Esophagus (tissue), 2 donors: ENCODE data around the gene RAB31. TPM values are rescaled to one million over a fixed set of nuclear protein-coding genes. Genes with fewer than 3 reads are reported as not detected.

Experiments used
- H3K27ac ChIP-seq, 2 donors: one replicate each; pipeline ENCODE4 v1.5.1; 2013; ENCODE audit warnings: low read depth in 2 of 2, mild to moderate bottlenecking in 2 of 2, inconsistent platforms in 1 of 2, low read length in 1 of 2, moderate library complexity in 1 of 2
- H3K27me3 ChIP-seq, 2 donors: one replicate each; pipeline ENCODE4 v1.6.1; 2013; ENCODE audit warnings: low read length in 2 of 2, control low read depth in 1 of 2, mild to moderate bottlenecking in 1 of 2; ENCODE audit not compliant: insufficient read depth in 2 of 2, control insufficient read depth in 1 of 2
- H3K36me3 ChIP-seq, 2 donors: one replicate each; pipeline ENCODE4 v1.6.1; 2013; ENCODE audit warnings: low read length in 1 of 2; ENCODE audit not compliant: control insufficient read depth in 2 of 2, insufficient read depth in 2 of 2
- H3K4me1 ChIP-seq, 2 donors: one replicate each; pipeline ENCODE4 v1.6.1; 2013; ENCODE audit warnings: low read length in 1 of 2; ENCODE audit not compliant: control insufficient read depth in 2 of 2, insufficient read depth in 2 of 2
- H3K4me3 ChIP-seq, 2 donors: one replicate each; pipeline ENCODE4 v1.5.1; 2013; ENCODE audit warnings: low read length in 2 of 2, mild to moderate bottlenecking in 2 of 2, low read depth in 1 of 2, moderate library complexity in 1 of 2
- H3K9me3 ChIP-seq, 2 donors: one replicate each; pipeline ENCODE4 v1.6.1; 2013; ENCODE audit warnings: mild to moderate bottlenecking in 2 of 2, low read depth in 1 of 2, low read length in 1 of 2, moderate library complexity in 1 of 2; ENCODE audit not compliant: control insufficient read depth in 2 of 2, insufficient read depth in 1 of 2
- WGBS, 2 donors: extraction: QIAGEN DNeasy Blood & Tissue Kit; methylation state at CpG; one replicate each; pipeline ENCODE4 v1.1.7; 2013; 5-methylcytosine and 5-hydroxymethylcytosine counted together
- polyA plus RNA-seq, 2 donors: library from polyadenylated mRNA; stranded (reverse); fragments of 200-250 nt; gene quantifications; one replicate each; pipeline ENCODE4 v1.2.3, GENCODE V29; 2013
- donor health status: healthy with polysubstance abuse.
- donor health status: Bipolar disorder and iron deficiency.

RAB31 gene
- polyA plus RNA-seq, 2 donors = 10.7 to 17.5 TPM

DNA sequence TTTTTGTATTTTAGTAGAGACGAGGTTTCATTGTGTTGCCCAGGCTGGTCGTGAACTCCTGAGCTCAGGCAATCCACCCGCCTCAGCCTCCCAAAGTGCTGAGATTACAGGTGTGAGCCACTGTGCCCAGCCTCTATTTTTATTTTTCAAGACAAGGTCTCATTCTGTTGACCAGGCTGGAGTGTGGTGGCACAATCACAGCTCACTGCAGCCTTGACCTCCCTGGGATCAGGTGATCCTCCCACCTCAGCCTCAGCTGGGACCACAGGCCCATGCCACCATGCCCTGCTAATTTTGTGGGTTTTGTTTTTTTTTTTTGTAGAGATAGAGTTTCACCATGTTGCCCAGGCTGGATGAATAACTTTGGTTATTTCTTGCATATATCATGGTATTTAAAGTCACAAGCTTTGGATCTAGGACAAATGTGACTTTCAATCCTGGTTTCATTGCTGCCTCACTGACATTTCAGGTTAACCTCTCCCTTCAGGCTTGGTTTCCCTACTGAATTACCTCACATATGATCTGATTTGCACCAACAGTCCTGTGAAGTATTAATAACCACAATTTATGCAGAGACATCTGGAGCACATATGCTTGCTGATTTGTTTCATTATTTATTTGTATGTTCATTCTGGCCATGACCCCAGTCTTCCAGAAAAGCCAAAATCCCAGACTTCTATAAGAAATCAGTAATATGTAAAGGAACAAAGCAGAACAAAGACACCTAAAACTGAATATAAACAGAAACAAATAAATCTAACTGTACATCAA lies 17.5 kb upstream of the RAB31 start:
- WGBS, 2 donors = 90 to 98% methylated on average over 3 of the region's 3 CpGs
- no peaks in the 10 kb centered on the region for H3K9me3 ChIP-seq
- H3K27ac ChIP-seq = no peak overlapping the region
- no peaks in the 10 kb centered on the region for H3K36me3 ChIP-seq
- no peaks in the 10 kb centered on the region for H3K4me1 ChIP-seq
- H3K4me3 ChIP-seq = no peak overlapping the region
- no peaks in the 10 kb centered on the region for H3K27me3 ChIP-seq

- Histone ChIP-seq H3K36me3 (no peaks in the 10 kb centered on the region), H3K4me1 (no peaks in the 10 kb centered on the region), H3K27ac (no peak overlapping the region), H3K27me3 (no peaks in the 10 kb centered on the region), H3K4me3 (no peak overlapping the region), H3K9me3 (no peaks in the 10 kb centered on the region)
- WGBS, 2 donors = 72 to 73% methylated on average over 1 of the region's 1 CpG
Measured at GRCh38 chr18:9691235-9691634, 16.9 kb upstream of the RAB31 start.

- H3K9me3 ChIP-seq = no peaks in the 10 kb centered on the region
- H3K27ac ChIP-seq = no peak overlapping the region
- H3K4me1 ChIP-seq = no peaks in the 10 kb centered on the region
- H3K4me3 ChIP-seq = no peak overlapping the region
- 73 to 80% methylated on average over 5 of the region's 5 CpGs for WGBS, 2 donors
- no peaks in the 10 kb centered on the region for H3K36me3 ChIP-seq
- H3K27me3 ChIP-seq = no peaks in the 10 kb centered on the region
Measured at GRCh38 chr18:9694174-9694573, 13.9 kb upstream of the RAB31 start.

- Histone ChIP-seq H3K9me3 (no peaks in the 10 kb centered on the region), H3K36me3 (no peaks in the 10 kb centered on the region), H3K4me3 (no peak overlapping the region), H3K27ac (peak overlapping the region in 1 of 2 donors; percentile 8), H3K4me1 (no peaks in the 10 kb centered on the region), H3K27me3 (no peaks in the 10 kb centered on the region)
- WGBS, 2 donors = 81% methylated on average over 3 of the region's 3 CpGs
Measured at GRCh38 chr18:9694952-9695495, 13.1 kb upstream of the RAB31 start.

DNA sequence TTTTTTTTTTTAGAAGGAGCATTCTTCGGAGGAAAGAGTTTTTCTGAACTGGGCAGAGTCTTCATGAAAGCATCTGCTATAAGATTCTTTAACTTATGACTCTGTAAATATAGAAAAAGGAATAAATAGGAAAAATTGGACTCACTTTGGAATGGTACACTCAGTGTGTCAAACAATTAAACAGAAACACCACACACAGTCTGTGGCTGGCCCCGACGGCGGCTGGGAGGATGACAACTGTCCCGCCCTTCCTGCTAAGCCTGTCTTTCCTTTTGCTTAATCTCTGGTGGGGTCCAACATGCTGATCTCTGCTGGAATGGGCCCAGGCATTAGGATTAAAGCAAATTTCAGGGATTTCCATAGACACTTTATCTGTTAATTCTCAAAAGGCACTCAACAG lies 12.5 kb upstream of the RAB31 start:
- Histone ChIP-seq H3K27ac (no peak overlapping the region), H3K36me3 (no peaks in the 10 kb centered on the region), H3K4me3 (no peak overlapping the region), H3K9me3 (no peaks in the 10 kb centered on the region), H3K4me1 (no peaks in the 10 kb centered on the region), H3K27me3 (no peaks in the 10 kb centered on the region)
- 53% methylated on average over 5 of the region's 5 CpGs for WGBS, 2 donors

DNA sequence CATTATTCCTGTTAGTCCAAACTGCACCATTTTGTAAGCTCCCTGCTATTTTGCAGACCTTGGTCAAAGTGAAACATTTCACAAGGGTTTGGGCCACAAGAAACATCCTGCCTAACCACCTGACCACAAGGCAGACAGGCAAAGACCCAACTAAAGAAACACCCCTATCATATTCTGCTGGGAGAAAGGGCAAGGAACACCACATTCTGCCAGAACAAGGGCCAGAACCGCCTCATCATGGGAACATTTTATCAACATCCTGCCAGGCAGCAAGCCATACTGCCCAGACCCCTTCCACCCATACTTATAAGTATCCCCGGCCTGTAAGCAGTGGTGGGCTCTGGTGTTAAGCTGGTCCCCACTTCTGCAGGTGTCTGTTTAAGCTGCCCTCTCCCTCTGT lies 12.0 kb upstream of the RAB31 start:
- no peak overlapping the region for H3K4me3 ChIP-seq
- H3K9me3 ChIP-seq = no peaks in the 10 kb centered on the region
- H3K27ac ChIP-seq = no peak overlapping the region
- no peaks in the 10 kb centered on the region for H3K27me3 ChIP-seq
- H3K36me3 ChIP-seq = no peaks in the 10 kb centered on the region
- 79 to 89% methylated on average over 2 of the region's 2 CpGs for WGBS, 2 donors
- no peaks in the 10 kb centered on the region for H3K4me1 ChIP-seq

DNA sequence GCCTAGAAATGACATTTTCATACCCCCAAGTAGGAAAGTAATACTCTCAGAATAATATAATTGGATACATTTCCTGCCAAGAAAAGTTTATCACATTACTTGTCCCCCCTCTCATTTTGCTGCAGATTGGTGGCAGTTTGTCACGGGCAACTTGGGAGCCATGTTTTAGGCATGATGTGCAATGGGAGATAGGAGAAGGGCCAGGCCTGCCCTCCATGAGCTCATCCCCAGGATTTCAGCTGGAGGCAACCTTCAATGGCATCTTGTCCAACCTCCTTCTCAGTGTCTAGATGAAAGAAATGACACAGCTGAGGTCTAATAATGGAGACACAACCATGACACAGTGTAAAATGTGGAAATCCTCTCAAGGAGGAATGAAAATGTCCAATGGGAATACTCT lies 11.4 kb upstream of the RAB31 start:
- Histone ChIP-seq H3K27me3 (no peaks in the 10 kb centered on the region), H3K4me3 (no peak overlapping the region), H3K36me3 (no peaks in the 10 kb centered on the region), H3K9me3 (no peaks in the 10 kb centered on the region), H3K27ac (no peak overlapping the region), H3K4me1 (no peaks in the 10 kb centered on the region)
- 77 to 95% methylated on average over 1 of the region's 1 CpG for WGBS, 2 donors

- H3K27me3 ChIP-seq = no peaks in the 10 kb centered on the region
- no peaks in the 10 kb centered on the region for H3K9me3 ChIP-seq
- H3K4me3 ChIP-seq = no peak overlapping the region
- no peaks in the 10 kb centered on the region for H3K36me3 ChIP-seq
- no peaks in the 10 kb centered on the region for H3K4me1 ChIP-seq
- H3K27ac ChIP-seq = no peak overlapping the region
- 89 to 93% methylated on average over 9 of the region's 9 CpGs for WGBS, 2 donors
Measured at GRCh38 chr18:9697121-9697520, 11.0 kb upstream of the RAB31 start.

DNA sequence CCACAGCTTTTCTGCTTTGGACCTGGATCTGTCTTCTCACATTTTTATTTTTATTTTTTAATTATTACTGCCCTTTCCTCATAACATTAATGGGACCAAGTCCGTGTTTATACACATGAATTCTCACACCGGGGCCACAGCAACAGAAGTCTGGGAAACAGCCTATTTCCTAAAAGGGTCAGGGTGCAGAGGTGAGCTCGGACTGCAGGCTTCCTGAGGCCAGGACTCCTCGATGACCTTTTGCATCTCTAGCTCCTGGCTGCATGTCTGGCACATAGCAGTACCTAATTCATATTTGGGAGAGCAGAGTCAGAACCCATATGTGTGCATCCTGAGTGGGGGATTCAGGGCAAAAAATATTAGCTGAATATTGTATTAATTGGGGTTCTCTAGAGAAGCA lies 9.6 kb upstream of the RAB31 start:
- H3K9me3 ChIP-seq = no peaks in the 10 kb centered on the region
- H3K27ac ChIP-seq = no peak overlapping the region
- 89 to 91% methylated on average over 4 of the region's 4 CpGs for WGBS, 2 donors
- no peaks in the 10 kb centered on the region for H3K36me3 ChIP-seq
- H3K27me3 ChIP-seq = no peaks in the 10 kb centered on the region
- H3K4me3 ChIP-seq = no peak overlapping the region
- no peaks in the 10 kb centered on the region for H3K4me1 ChIP-seq

DNA sequence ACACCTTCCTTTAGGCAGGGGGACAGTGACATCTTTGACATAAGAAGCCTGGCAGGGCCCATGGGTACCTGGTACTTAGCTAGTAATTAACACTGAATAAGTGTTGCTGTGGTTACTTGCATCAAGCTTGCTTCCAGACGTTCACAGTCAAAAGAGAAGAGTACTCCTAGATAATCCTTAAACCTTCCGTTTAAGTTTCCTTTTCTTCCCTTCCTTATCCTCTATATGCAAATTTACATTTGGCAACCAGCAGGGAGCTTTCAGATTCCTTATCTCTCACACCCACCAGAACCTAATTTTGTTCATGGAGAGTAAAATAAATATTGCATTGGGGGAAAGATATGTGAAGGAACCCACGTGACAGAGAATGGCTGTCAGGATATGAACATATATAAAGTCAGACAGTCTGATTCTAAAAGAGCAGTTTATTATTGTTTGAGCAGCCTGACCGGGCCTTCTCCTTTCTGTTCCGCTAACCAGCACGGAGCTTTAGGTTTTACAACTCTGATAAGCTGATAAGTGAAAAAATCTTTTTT lies 7.8 kb upstream of the RAB31 start:
- Histone ChIP-seq H3K4me3 (no peak overlapping the region), H3K27ac (no peak overlapping the region), H3K9me3 (no peaks in the 10 kb centered on the region), H3K4me1 (no peaks in the 10 kb centered on the region), H3K27me3 (no peaks in the 10 kb centered on the region), H3K36me3 (no peaks in the 10 kb centered on the region)
- 53 to 65% methylated on average over 6 of the region's 6 CpGs for WGBS, 2 donors
